Activated naive CD4-positive, alpha-beta T cell treated with anti-CD3 and anti-CD28 coated beads, Interleukin-2, amount 10 ng/mL, durations not matched to agents 7 days and 5 days (primary cell): ENCODE results near the gene PTK6.

Experiments used
- CTCF ChIA-PET: fragments of 350-600 bp; sonication (Branson Sonifier 250); formaldehyde crosslinking; loops from one replicate; lab custom pipeline; 2021; ENCODE audit warnings: antibody characterized with exemption; lab: Charles Lee
- DNase-seq: peaks from one replicate; pipeline ENCODE4 v3.0.0-alpha.2; 2020
- H3K27ac Mint-ChIP-seq: one replicate; pipeline ENCODE4 v1.8.0; 2021; ENCODE audit warnings: mild to moderate bottlenecking, moderate library complexity, mixed read lengths
- H3K27me3 Mint-ChIP-seq: one replicate; pipeline ENCODE4 v1.8.0; 2021; ENCODE audit warnings: mild to moderate bottlenecking, mixed read lengths
- H3K36me3 Mint-ChIP-seq: one replicate; pipeline ENCODE4 v1.8.0; 2021; ENCODE audit warnings: mixed read lengths
- H3K4me1 Mint-ChIP-seq: one replicate; pipeline ENCODE4 v1.8.0; 2021; ENCODE audit warnings: mixed read lengths
- H3K4me3 Mint-ChIP-seq: one replicate; pipeline ENCODE4 v1.8.0; 2021; ENCODE audit warnings: mild to moderate bottlenecking, moderate library complexity, mixed read lengths
- H3K9me3 Mint-ChIP-seq: one replicate; pipeline ENCODE4 v1.8.0; 2021; ENCODE audit warnings: mixed read lengths

PTK6 gene

DNA sequence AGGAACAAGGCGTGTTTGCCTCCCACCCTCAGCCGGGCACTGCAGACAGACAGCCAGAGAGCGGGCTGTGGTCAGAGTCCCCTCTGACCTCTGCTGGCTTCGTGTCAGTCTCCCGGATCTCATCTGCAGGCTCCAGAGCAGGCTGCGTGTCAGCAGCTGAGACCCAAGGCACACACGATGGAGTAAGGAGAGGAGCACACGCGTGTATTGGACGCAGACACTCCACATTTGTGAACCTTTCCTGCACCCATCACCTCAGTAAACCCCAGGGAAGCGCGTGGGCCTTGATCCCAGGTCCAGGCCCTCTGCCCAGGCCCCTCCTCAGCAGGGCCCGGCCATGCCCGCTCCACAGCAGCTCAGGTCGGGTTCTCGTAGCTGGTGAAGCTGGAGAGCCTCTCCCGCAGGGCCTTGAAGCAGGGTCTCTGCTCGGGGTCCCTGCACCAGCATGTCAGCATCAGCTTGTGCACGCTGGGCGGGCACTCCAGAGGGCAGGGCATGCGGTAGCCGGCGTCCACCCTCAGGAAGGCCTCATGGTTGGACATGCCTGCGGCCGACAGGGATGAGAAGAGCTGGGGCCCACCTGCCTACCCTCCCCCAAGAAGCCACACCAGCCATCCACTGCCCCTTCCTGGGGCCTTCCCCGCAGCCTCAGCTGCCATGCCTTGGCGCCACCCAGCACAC, 7.9 kb downstream of the PTK6 start:
- H3K36me3 Mint-ChIP-seq: peaks cover 4% of the 10 kb centered on the region
- peaks cover 6% of the 10 kb centered on the region for H3K4me1 Mint-ChIP-seq
- DNase-seq: peak; percentile 20
- CTCF ChIA-PET: interaction anchor here (1.6 kb wide), 1 partner anchor 9 kb away, joined by 6 read pairs; no protein-coding TSS in a partner anchor
- H3K27ac Mint-ChIP-seq: peak overlapping the region; percentile 52
- no peaks in the 10 kb centered on the region for H3K9me3 Mint-ChIP-seq
- H3K4me3 Mint-ChIP-seq: no peak overlapping the region
- H3K27me3 Mint-ChIP-seq: peaks cover 29% of the 10 kb centered on the region

DNA sequence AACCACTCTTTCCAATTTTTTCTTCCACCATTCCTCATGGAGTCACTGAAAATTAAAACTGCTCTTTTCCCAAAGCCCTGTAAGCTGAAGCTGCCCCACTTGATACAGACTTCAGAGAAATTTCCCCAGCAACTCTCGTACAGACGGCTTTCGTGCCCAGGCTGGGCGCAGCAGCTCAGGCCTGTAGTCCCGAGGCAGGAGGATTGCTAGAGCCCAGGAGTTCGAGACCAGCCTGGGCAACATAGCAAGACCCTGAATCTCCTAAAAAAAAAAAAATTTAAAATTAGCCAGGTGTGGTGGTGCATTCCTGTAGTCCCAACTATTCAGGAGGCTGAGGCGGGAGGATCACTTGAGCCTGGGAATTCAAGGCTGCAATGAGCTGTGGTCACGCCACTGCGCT, 10.0 kb downstream of the PTK6 start:
- H3K27me3 Mint-ChIP-seq: peaks cover 26% of the 10 kb centered on the region
- no peak overlapping the region for H3K4me3 Mint-ChIP-seq
- H3K9me3 Mint-ChIP-seq: peaks cover 6% of the 10 kb centered on the region
- DNase-seq: peak; percentile 8
- peaks cover 15% of the 10 kb centered on the region for H3K4me1 Mint-ChIP-seq
- CTCF ChIA-PET: interaction anchor here (1.3 kb wide), 1 partner anchor 10 kb away, joined by 4 read pairs; the partner anchor contains the start of gene PTK6
- H3K27ac Mint-ChIP-seq: no peak overlapping the region
- H3K36me3 Mint-ChIP-seq: peaks cover 21% of the 10 kb centered on the region

GRCh38 chr20:63525971-63526370, 11.2 kb downstream of the PTK6 start:
- H3K4me3 Mint-ChIP-seq: no peak overlapping the region
- CTCF ChIA-PET: no interaction called here
- DNase-seq: peak; percentile 12
- no peak overlapping the region for H3K27ac Mint-ChIP-seq
- peaks cover 18% of the 10 kb centered on the region for H3K4me1 Mint-ChIP-seq
- H3K36me3 Mint-ChIP-seq: peaks cover 25% of the 10 kb centered on the region
- H3K9me3 Mint-ChIP-seq: peaks cover 6% of the 10 kb centered on the region
- peaks cover 22% of the 10 kb centered on the region for H3K27me3 Mint-ChIP-seq

DNA sequence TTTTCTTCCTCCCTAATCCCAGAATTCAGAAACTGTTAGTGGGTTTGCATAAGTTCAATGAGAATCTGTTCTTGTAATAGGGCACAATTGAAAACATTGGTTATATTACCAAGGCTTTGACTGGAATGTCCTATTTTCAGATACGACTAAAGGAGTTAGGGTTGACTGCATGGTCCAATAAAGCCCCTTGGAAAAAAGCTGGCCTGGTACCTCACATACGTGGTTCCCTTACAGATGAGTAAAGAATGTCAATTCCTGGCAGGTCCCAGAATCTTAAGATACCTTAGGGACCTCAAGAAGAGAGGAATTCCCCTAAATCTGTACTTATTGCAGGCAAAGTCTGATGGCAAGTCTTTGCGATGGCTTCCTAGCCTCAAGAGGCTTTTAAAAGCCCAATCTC, 12.0 kb downstream of the PTK6 start:
- H3K36me3 Mint-ChIP-seq: peaks cover 25% of the 10 kb centered on the region
- CTCF ChIA-PET: no interaction called here
- H3K4me3 Mint-ChIP-seq: no peak overlapping the region
- peaks cover 18% of the 10 kb centered on the region for H3K4me1 Mint-ChIP-seq
- no peak overlapping the region for H3K27ac Mint-ChIP-seq
- DNase-seq: no peak
- peaks cover 6% of the 10 kb centered on the region for H3K9me3 Mint-ChIP-seq
- H3K27me3 Mint-ChIP-seq: peaks cover 22% of the 10 kb centered on the region

- Mint-ChIP-seq H3K4me3 (peak overlapping the region; percentile 15), H3K27ac (peak overlapping the region; percentile 7)
These were observed 14.1 kb downstream of the PTK6 start for GRCh38 chr20:63522981-63523611.

DNA sequence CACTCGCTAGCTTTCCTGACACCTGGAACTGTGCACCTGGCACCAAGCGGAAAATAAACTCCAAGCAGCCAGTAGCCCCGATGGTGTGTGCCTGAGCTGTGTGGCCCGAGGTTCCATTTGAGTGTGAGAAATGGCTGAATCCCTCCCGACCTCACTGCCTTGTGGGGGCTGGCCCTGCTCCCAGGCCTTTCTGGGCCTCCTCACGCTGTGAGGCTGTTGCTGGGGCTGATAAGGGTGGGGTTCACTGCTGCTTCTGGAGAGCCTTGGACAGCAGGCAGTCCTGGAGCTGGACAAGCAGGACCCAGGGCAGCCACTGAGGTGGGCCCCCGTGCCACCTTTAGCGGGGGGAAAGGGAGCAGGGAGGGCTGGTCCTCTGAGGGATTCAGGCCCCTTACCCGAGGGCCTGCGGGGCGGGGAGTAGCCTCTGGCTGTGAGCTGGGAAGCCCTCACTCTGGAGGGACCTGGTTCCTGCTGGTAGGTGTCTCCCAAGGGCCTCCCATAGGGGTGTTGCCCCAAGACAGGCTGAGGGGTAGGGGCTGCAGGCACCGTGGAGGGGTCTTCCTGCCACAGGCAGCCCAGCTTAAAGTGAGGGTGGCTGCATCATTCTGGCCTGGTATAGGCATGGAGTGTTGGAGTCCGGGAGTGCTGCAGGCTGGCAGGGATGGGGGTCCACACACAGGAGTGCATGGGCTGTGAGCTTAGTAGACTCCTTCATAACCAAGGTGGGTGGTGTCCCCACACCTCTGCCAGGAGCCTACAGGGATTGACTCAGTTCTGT, 14.9 kb downstream of the PTK6 start:
- Mint-ChIP-seq H3K27ac (peak overlapping the region; percentile 68), H3K27me3 (peaks cover 32% of the 10 kb centered on the region), H3K4me3 (peak overlapping the region; percentile 56), H3K36me3 (peaks cover 25% of the 10 kb centered on the region), H3K9me3 (peaks cover 6% of the 10 kb centered on the region), H3K4me1 (peaks cover 22% of the 10 kb centered on the region)
- DNase-seq: peak; percentile 20
- CTCF ChIA-PET: interaction anchor here (1.3 to 1.6 kb wide), 2 partner anchors 15 to 26 kb away, joined by 3 to 5 read pairs; no protein-coding TSS in a partner anchor

More at GRCh38 chr20:63522981-63523611, 14.1 kb downstream of the PTK6 start:
- H3K36me3 Mint-ChIP-seq: peaks cover 25% of the 10 kb centered on the region
- H3K9me3 Mint-ChIP-seq: peaks cover 6% of the 10 kb centered on the region
- peak; percentile 19 for DNase-seq
- CTCF ChIA-PET: interaction anchor here (1.3 kb wide), 1 partner anchor 14 kb away, joined by 3 read pairs; no protein-coding TSS in a partner anchor
- H3K27me3 Mint-ChIP-seq: peaks cover 25% of the 10 kb centered on the region
- H3K4me1 Mint-ChIP-seq: peaks cover 23% of the 10 kb centered on the region

GRCh38 chr20:63521602-63522001, 15.6 kb downstream of the PTK6 start:
- Mint-ChIP-seq H3K27me3 (peaks cover 33% of the 10 kb centered on the region), H3K27ac (peak overlapping the region; percentile 82), H3K36me3 (peaks cover 25% of the 10 kb centered on the region), H3K9me3 (peaks cover 6% of the 10 kb centered on the region), H3K4me1 (peaks cover 22% of the 10 kb centered on the region), H3K4me3 (peak overlapping the region; percentile 79)
- DNase-seq: peak; percentile 19
- CTCF ChIA-PET: interaction anchor here (1.6 kb wide), 1 partner anchor 25 kb away, joined by 5 read pairs; no protein-coding TSS in a partner anchor

DNA sequence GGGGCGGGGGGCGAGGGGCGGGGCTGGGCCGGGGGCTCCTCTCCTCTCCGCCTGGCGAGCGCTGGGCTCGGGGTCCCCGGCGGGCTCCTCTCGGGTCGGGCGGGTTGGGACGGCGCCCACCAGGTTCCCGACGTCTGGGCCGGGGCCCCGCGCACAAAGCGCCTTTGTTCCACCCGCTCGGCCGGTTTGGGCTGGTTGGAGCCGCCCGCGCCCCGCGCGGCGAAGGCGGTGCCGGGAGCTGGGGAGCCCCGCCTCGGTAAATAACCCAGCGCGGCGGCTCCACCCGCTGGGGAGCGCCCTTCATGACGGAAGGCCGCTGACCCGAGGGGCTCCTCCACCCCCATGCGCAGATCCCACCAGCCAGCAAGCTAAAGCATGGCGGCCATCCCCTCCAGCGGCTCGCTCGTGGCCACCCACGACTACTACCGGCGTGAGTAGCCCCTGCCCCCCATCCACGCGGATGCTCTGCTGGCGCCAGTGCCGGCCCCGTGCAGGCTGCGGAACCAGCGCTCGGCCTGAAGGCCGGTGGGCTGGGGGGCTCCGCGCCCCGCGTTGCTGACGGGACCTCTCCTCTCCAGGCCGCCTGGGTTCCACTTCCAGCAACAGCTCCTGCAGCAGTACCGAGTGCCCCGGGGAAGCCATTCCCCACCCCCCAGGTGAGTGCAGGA, 16.1 kb downstream of the PTK6 start:
- H3K4me1 Mint-ChIP-seq: peaks cover 22% of the 10 kb centered on the region
- DNase-seq: peak; percentile 82
- H3K4me3 Mint-ChIP-seq: peak overlapping the region; percentile 79
- peaks cover 6% of the 10 kb centered on the region for H3K9me3 Mint-ChIP-seq
- peak overlapping the region; percentile 82 for H3K27ac Mint-ChIP-seq
- H3K27me3 Mint-ChIP-seq: peaks cover 33% of the 10 kb centered on the region
- CTCF ChIA-PET: interaction anchor here (0.6 to 1.6 kb wide), 3 partner anchors 17 to 79 kb away, joined by 3 to 5 read pairs (median 3); no protein-coding TSS in a partner anchor
- H3K36me3 Mint-ChIP-seq: peaks cover 25% of the 10 kb centered on the region

- Mint-ChIP-seq H3K36me3 (peaks cover 25% of the 10 kb centered on the region), H3K4me3 (peak within 1 kb of the TSS; percentile 79), H3K27ac (peak within 1 kb of the TSS; percentile 90), H3K4me1 (peaks cover 22% of the 10 kb centered on the region), H3K27me3 (peaks cover 36% of the 10 kb centered on the region), H3K9me3 (peaks cover 8% of the 10 kb centered on the region)
- peak; percentile 85 for DNase-seq
- CTCF ChIA-PET: interaction anchor here (0.6 to 1.6 kb wide), 3 partner anchors 18 to 79 kb away, joined by 3 to 5 read pairs (median 3); no protein-coding TSS in a partner anchor
These were observed 16.7 kb downstream of the PTK6 start, which contains the start of gene PPDPF for GRCh38 chr20:63520504-63520933. Gene PPDPF (plus strand): TSS chr20:63520765. CDS start chr20:63521309, 544 bp downstream.

- peak; percentile 84 for DNase-seq
- H3K27me3 Mint-ChIP-seq: peaks cover 42% of the 10 kb centered on the region
- peaks cover 14% of the 10 kb centered on the region for H3K9me3 Mint-ChIP-seq
- CTCF ChIA-PET: interaction anchor here (0.9 to 1.6 kb wide), 3 partner anchors 23 to 78 kb away, joined by 3 to 5 read pairs (median 4); no protein-coding TSS in a partner anchor
- peak overlapping the region; percentile 71 for H3K4me3 Mint-ChIP-seq
- peak overlapping the region; percentile 76 for H3K27ac Mint-ChIP-seq
- H3K4me1 Mint-ChIP-seq: peaks cover 22% of the 10 kb centered on the region
- H3K36me3 Mint-ChIP-seq: peaks cover 23% of the 10 kb centered on the region
These were observed 17.3 kb downstream of the PTK6 start for GRCh38 chr20:63519668-63520503.

DNA sequence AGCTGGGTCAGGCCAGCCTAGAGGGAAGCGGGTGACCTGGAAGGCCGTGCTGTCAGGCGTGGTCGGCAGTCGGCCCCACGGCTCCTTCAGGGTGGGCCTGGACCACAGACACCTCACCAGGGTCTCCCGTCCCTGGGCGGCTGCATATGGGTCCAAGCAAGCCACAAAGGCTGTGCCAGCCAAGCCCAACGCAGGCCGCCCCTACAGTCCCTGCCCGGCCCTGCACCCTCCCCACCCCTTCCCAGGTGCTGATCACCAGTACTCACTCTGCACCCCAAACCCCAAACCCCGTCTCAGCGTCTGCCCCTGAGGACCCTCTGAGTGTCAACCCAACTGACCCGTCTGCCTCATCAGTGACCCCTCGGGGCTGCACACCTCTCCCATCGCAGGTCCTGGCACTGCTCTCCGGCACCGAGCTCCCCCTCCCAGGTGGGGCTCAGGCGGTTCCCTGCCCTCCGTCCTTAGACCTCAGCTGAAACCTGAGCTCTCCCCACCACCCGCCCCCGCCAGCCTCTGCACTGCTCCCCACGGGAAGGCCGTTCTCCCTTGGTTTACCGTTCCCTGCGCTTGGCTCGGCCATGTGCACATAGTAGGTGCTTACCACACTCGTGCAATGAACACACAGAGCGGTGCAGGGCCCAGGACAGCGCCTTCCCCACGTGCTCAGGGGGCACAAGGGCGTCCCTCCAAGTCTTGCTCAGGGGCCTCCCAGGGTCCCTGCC, 18.1 kb downstream of the PTK6 start:
- CTCF ChIA-PET: interaction anchor here (1.3 kb wide), 1 partner anchor 23 kb away, joined by 4 read pairs; no protein-coding TSS in a partner anchor
- Mint-ChIP-seq H3K4me1 (peaks cover 19% of the 10 kb centered on the region), H3K36me3 (peaks cover 20% of the 10 kb centered on the region), H3K27ac (peak overlapping the region; percentile 76), H3K4me3 (peak overlapping the region; percentile 71), H3K27me3 (peaks cover 48% of the 10 kb centered on the region), H3K9me3 (peaks cover 17% of the 10 kb centered on the region)
- peak; percentile 22 for DNase-seq

DNA sequence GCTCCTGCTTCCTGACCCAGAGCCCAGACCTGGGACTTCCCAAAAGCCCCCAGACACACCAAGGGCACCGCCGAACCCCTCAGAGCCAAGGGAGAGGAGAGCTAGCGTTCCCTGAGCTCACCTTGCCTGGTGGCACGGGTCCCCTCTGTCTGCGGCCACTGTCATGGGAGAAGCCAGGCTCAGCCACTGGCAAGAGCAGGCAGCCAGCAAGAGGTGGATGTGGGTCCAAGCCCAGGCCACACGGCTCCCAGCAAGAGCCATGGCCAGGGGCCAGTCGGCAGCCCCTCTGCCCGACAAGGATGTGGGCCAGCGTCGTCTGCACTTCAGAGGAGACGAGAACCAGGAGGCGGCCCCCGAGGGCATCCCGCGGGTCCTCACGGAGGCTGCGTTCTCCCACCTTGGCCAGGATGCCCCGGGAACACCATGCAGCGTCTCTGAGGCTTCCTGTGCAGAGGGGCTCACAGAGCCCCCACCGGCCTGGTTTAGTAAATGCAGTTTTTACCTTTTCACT, 18.8 kb downstream of the PTK6 start:
- CTCF ChIA-PET: interaction anchor here (1.0 kb wide), 1 partner anchor 22 kb away, joined by 5 read pairs; no protein-coding TSS in a partner anchor
- Mint-ChIP-seq H3K4me1 (peaks cover 16% of the 10 kb centered on the region), H3K9me3 (peaks cover 14% of the 10 kb centered on the region), H3K27me3 (peaks cover 46% of the 10 kb centered on the region), H3K4me3 (peak overlapping the region; percentile 51), H3K36me3 (peaks cover 15% of the 10 kb centered on the region), H3K27ac (no peak overlapping the region)
- DNase-seq: peak; percentile 12
